H1 (cell line): ENCODE data around the gene DACH2. TPM values are rescaled to one million over a fixed set of nuclear protein-coding genes. Genes with fewer than 3 reads are reported as not detected.

Experiments used
- CTCF ChIA-PET: fragments of 300-600 bp; sonication (Branson Sonifier 250); formaldehyde crosslinking; loops from one replicate; lab custom pipeline; 2021; ENCODE audit not compliant: partially characterized antibody; lab: Charles Lee
- POLR2A ChIA-PET: fragments of 300-600 bp; sonication (Branson Sonifier 250); formaldehyde crosslinking; loops from one replicate; lab custom pipeline; 2021; ENCODE audit warnings: inconsistent platforms; ENCODE audit not compliant: partially characterized antibody; lab: Charles Lee
- DNase-seq, 2 experiments: peaks; one replicate each; pipeline versions ENCODE4 v3.0.0 to v3.0.0-alpha.2; 2010 to 2022; ENCODE audit warnings: low spot score in 2 of 2, low read depth in 1 of 2, mixed read lengths in 1 of 2
- FAIRE-seq: peaks from 2 replicates; lab custom pipeline; 2011; peaks lifted over from hg19 to GRCh38; lab: Jason Lieb, UNC
- H2AFZ ChIP-seq: 2 replicates; pipeline ENCODE4 v1.8.1; 2012; ENCODE audit warnings: low read length, inconsistent platforms
- H2AK5ac ChIP-seq: 2 replicates; pipeline ENCODE4 v1.6.1; 2013; ENCODE audit warnings: low read depth, low read length
- H2BK120ac ChIP-seq: replicated peaks from 2 replicates; pipeline ENCODE3; 2013; ENCODE audit warnings: low read depth, low read length, inconsistent platforms
- H2BK12ac ChIP-seq: 2 replicates; pipeline ENCODE4 v1.6.1; 2013; ENCODE audit warnings: low read depth, low read length
- H2BK15ac ChIP-seq: 2 replicates; pipeline ENCODE4 v1.6.1; 2013; ENCODE audit warnings: low read length
- H2BK20ac ChIP-seq: 2 replicates; pipeline ENCODE4 v1.6.1; 2013; ENCODE audit warnings: low read length
- H2BK5ac ChIP-seq: 2 replicates; pipeline ENCODE4 v1.6.1; 2013; ENCODE audit warnings: low read depth, low read length
- H3K14ac ChIP-seq: 2 replicates; pipeline ENCODE4 v1.6.1; 2013; ENCODE audit warnings: inconsistent platforms; ENCODE audit not compliant: insufficient read length
- H3K18ac ChIP-seq: 2 replicates; pipeline ENCODE4 v1.6.1; 2013; ENCODE audit warnings: low read length; ENCODE audit errors: extremely low read depth
- H3K23ac ChIP-seq: 2 replicates; pipeline ENCODE4 v1.6.1; 2013; ENCODE audit warnings: inconsistent platforms; ENCODE audit not compliant: insufficient read length
- H3K23me2 ChIP-seq: 2 replicates; pipeline ENCODE4 v1.6.1; 2013; ENCODE audit warnings: low read depth, low read length
- H3K27ac ChIP-seq: 2 replicates; pipeline ENCODE4 v1.6.1; 2011; ENCODE audit warnings: low read depth, low read length, inconsistent platforms
- H3K27me3 ChIP-seq, 4 experiments: replicated peaks in 1 of 4; 1 replicate in 1 of 4; 2 replicates in 3 of 4; pipeline versions ENCODE4 v1.6.1 to v1.8.1; 2011 to 2013; ENCODE audit warnings: low read length in 3 of 4, mild to moderate bottlenecking in 3 of 4, inconsistent platforms in 2 of 4, mixed read lengths in 2 of 4, moderate library complexity in 1 of 4; ENCODE audit not compliant: control insufficient read depth in 3 of 4, insufficient read depth in 3 of 4; ENCODE audit errors: extremely low read depth in 1 of 4
- H3K36me3 ChIP-seq, 4 experiments: 2 replicates each; pipeline versions ENCODE4 v1.6.1 to v1.8.1; 2011 to 2013; ENCODE audit warnings: mild to moderate bottlenecking in 4 of 4, low read length in 3 of 4, moderate library complexity in 2 of 4, control low read depth in 1 of 4, inconsistent platforms in 1 of 4; ENCODE audit not compliant: insufficient read depth in 4 of 4, control insufficient read depth in 2 of 4
- H3K4ac ChIP-seq: replicated peaks from 2 replicates; pipeline ENCODE3; 2013; ENCODE audit warnings: low read length, low read depth, mixed read lengths, inconsistent platforms; ENCODE audit not compliant: insufficient read length
- H3K4me1 ChIP-seq, 4 experiments: replicated peaks in 1 of 4; 1 replicate in 1 of 4; 2 replicates in 3 of 4; pipeline versions ENCODE4 v1.6.1 to v1.8.1; 2011 to 2013; ENCODE audit warnings: low read length in 3 of 4, inconsistent platforms in 2 of 4, mixed read lengths in 1 of 4; ENCODE audit not compliant: insufficient read depth in 4 of 4, control insufficient read depth in 3 of 4
- H3K4me2 ChIP-seq, 2 experiments: 2 replicates each; pipeline versions ENCODE4 v1.6.1 to v1.8.1; 2011 to 2013; ENCODE audit warnings: low read depth in 2 of 2, low read length in 2 of 2, control low read depth in 1 of 2, inconsistent platforms in 1 of 2, mild to moderate bottlenecking in 1 of 2; ENCODE audit not compliant: insufficient read depth in 1 of 2
- H3K4me3 ChIP-seq, 4 experiments: fragments of 200-600, 300-600 bp in 1 of 4; sonication (generic), shearing (Covaris generic), sonication (Bioruptor Twin) in 1 of 4; 2 replicates each; pipeline versions ENCODE4 v1.5.1 to v1.8.1; 2011 to 2016; ENCODE audit warnings: low read length in 4 of 4, low read depth in 3 of 4, control low read depth in 2 of 4, inconsistent platforms in 2 of 4, mild to moderate bottlenecking in 2 of 4, mixed read lengths in 1 of 4, moderate library complexity in 1 of 4; ENCODE audit not compliant: insufficient read depth in 2 of 4; ENCODE audit errors: extremely low read depth in 1 of 4
- H3K56ac ChIP-seq: replicated peaks from 2 replicates; pipeline ENCODE3; 2013; ENCODE audit warnings: low read depth, mild to moderate bottlenecking, mixed read lengths, low read length, inconsistent platforms; ENCODE audit not compliant: insufficient read length
- H3K79me1 ChIP-seq: 2 replicates; pipeline ENCODE4 v1.6.1; 2013; ENCODE audit warnings: low read depth, low read length, control low read depth
- H3K79me2 ChIP-seq, 2 experiments: 2 replicates each; pipeline versions ENCODE4 v1.6.1 to v1.8.1; 2012 to 2013; ENCODE audit warnings: low read length in 2 of 2, mild to moderate bottlenecking in 2 of 2, inconsistent platforms in 1 of 2; ENCODE audit not compliant: insufficient read depth in 2 of 2, control insufficient read depth in 1 of 2
- H3K9ac ChIP-seq, 4 experiments: replicated peaks in 1 of 4; 1 replicate in 1 of 4; 2 replicates in 3 of 4; pipeline versions ENCODE4 v1.6.1 to v1.8.1; 2011 to 2013; ENCODE audit warnings: low read depth in 3 of 4, low read length in 3 of 4, control low read depth in 2 of 4, mild to moderate bottlenecking in 2 of 4, moderate library complexity in 2 of 4, inconsistent platforms in 1 of 4; ENCODE audit errors: extremely low read depth in 1 of 4
- H3K9me3 ChIP-seq, 2 experiments: 2 replicates each; pipeline versions ENCODE4 v1.6.1 to v1.8.1; 2012 to 2013; ENCODE audit warnings: mild to moderate bottlenecking in 2 of 2, moderate library complexity in 2 of 2, control low read depth in 1 of 2, inconsistent platforms in 1 of 2, low read depth in 1 of 2, low read length in 1 of 2, mixed read lengths in 1 of 2; ENCODE audit not compliant: insufficient read depth in 2 of 2
- H4K20me1 ChIP-seq, 2 experiments: replicated peaks in 1 of 2; 2 replicates each; pipeline versions ENCODE3 to v1.8.1; 2011 to 2013; ENCODE audit warnings: inconsistent platforms in 2 of 2, low read length in 2 of 2, mild to moderate bottlenecking in 1 of 2; ENCODE audit not compliant: insufficient read depth in 2 of 2, control insufficient read depth in 1 of 2
- H4K5ac ChIP-seq: 2 replicates; pipeline ENCODE4 v1.6.1; 2013; ENCODE audit warnings: low read length, low read depth, mixed read lengths, inconsistent platforms; ENCODE audit not compliant: insufficient read length
- H4K8ac ChIP-seq: 2 replicates; pipeline ENCODE4 v1.8.0; 2013; ENCODE audit warnings: mild to moderate bottlenecking, moderate library complexity, low read length, inconsistent platforms; ENCODE audit not compliant: insufficient read depth; ENCODE audit errors: extremely low read depth
- H4K91ac ChIP-seq: replicated peaks from 2 replicates; pipeline ENCODE3; 2013; ENCODE audit warnings: low read length, mixed read lengths, inconsistent platforms; ENCODE audit not compliant: insufficient read length
- HDAC6 ChIP-seq: IDR thresholded peaks from one replicate; pipeline ENCODE4 v1.7.1; 2012; ENCODE audit warnings: low read depth, mild to moderate bottlenecking, inconsistent platforms, low read length, moderate library complexity
- RAD21 ChIP-seq, 2 experiments: IDR thresholded peaks in 1 of 2; conservative IDR thresholded peaks in 1 of 2; 2 replicates each; pipeline ENCODE4 v1.6.1; 2011; ENCODE audit warnings: low read depth in 2 of 2, low read length in 2 of 2, improper control_type of control experiment in 1 of 2, inconsistent platforms in 1 of 2, mild to moderate bottlenecking in 1 of 2, moderate library complexity in 1 of 2
- WGBS, 2 experiments: shearing (Covaris generic) in 1 of 2; methylation state at CpG; one replicate each; pipeline versions ENCODE4 v1.1.6 to v1.1.7; 2013 to 2015; ENCODE audit warnings: low lambda C conversion rate in 2 of 2, mixed read lengths in 2 of 2, inconsistent platforms in 1 of 2, low coverage in 1 of 2, missing lambda C conversion rate in 1 of 2; ENCODE audit not compliant: insufficient replicate concordance in 2 of 2, insufficient coverage in 1 of 2, insufficient read length in 1 of 2; ENCODE audit errors: extremely low coverage in 1 of 2, missing lambda C conversion rate in 1 of 2; 5-methylcytosine and 5-hydroxymethylcytosine counted together
- polyA plus RNA-seq, 7 experiments: library from polyadenylated mRNA; depleted of rRNA in 3 of 7; stranded (reverse) in 5 of 7; unstranded in 2 of 7; fragments of >200 nt in 5 of 7; fragments of 200-250 nt in 2 of 7; gene quantifications; 1 replicate in 5 of 7; 2 replicates in 1 of 7; 4 replicates in 1 of 7; pipeline versions ENCODE4 v1.2.1 to v1.2.3, GENCODE V29; 2011 to 2013; ENCODE audit warnings: missing spikeins in 2 of 7, mixed read lengths in 2 of 7
- total RNA-seq: library from RNA; stranded (reverse); fragmentation: NEBNext Ultra II Directional; extraction: Animal tissue kit (Norgen Biotek cat#: 25700); gene quantifications from 2 replicates; pipeline ENCODE4 v1.2.1, GENCODE V29; 2021
- TF ChIP-seq, protein P1 (sequence below): IDR thresholded peaks from 2 replicates; pipeline ENCODE4 v1.6.1; 2011; ENCODE audit warnings: low read depth, mild to moderate bottlenecking, low read length; ENCODE audit not compliant: insufficient read depth
- TF ChIP-seq, protein P2 (sequence below), 3 experiments: IDR thresholded peaks; 1 replicate in 2 of 3; 2 replicates in 1 of 3; pipeline versions ENCODE4 v1.5.1 to v1.6.1; 2011; ENCODE audit warnings: low read length in 3 of 3, mild to moderate bottlenecking in 3 of 3, inconsistent platforms in 2 of 3, low read depth in 1 of 3, moderate library complexity in 1 of 3; ENCODE audit not compliant: insufficient read depth in 1 of 3; ENCODE audit errors: control extremely low read depth in 1 of 3

DACH2 gene
- total and polyA plus RNA-seq, 2 of the 8 experiments (the other 6 are each of a cell fraction or from before 2014, with no cell fraction given), result 1.0 to 1.8 TPM

DNA sequence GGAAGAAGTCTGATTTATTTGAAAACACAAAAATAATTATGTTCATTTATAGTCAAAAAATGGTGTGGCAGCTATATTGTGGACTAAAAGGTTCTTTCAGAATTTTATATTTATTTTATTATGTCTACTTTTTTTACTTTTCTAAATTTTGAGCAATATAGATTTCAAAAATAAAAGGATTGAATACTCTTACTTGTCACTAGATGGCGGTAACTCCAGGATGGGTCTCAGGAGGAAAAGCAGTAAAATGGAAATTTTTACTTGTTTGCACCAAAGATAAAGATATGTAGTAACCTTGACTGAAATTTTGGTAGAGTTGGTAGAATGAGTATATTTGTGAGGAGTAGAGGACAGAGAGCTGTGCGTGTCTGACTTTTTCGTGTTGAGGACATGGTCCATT is 14.5 kb upstream of the DACH2 start:
- no peaks in the 10 kb centered on the region for H3K9me3 ChIP-seq
- H4K8ac ChIP-seq, result no peak overlapping the region
- H4K5ac ChIP-seq, result no peak overlapping the region
- ChIA-PET POLR2A (no interaction called here), CTCF (interaction anchor here (0.6 to 2.7 kb wide), 8 partner anchors 9 to 835 kb away, joined by 3 to 14 read pairs (median 3); no protein-coding TSS in a partner anchor)
- H2BK5ac ChIP-seq, result no peak overlapping the region
- H3K23ac ChIP-seq, result no peak overlapping the region
- DNase-seq (no peak), FAIRE-seq (peak; percentile 7)
- no peak overlapping the region for H3K4me2 ChIP-seq
- no peak overlapping the region for H2BK20ac ChIP-seq
- no peak overlapping the region for H3K9ac ChIP-seq
- H2BK12ac ChIP-seq, result no peak overlapping the region
- no peak overlapping the region for H3K18ac ChIP-seq
- H3K36me3 ChIP-seq, result no peaks in the 10 kb centered on the region
- H2AK5ac ChIP-seq, result no peak overlapping the region
- no peaks in the 10 kb centered on the region for H3K79me2 ChIP-seq
- no peak overlapping the region for H4K91ac ChIP-seq
- no peaks in the 10 kb centered on the region for H4K20me1 ChIP-seq
- TF ChIP-seq, protein P1, sequence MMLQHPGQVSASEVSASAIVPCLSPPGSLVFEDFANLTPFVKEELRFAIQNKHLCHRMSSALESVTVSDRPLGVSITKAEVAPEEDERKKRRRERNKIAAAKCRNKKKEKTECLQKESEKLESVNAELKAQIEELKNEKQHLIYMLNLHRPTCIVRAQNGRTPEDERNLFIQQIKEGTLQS, result no peak
- peak in 1 of 2 experiments; percentile 27; a peak in 2 of 4 replicates for TF ChIP-seq RAD21 (IDR thresholded peaks at IDR 0.05 in 1 of 2, conservative IDR thresholded peaks at IDR 0.05 in 1 of 2; ENCODE audit: low read depth in 2 of 2, low read length in 2 of 2)
- no peak for TF ChIP-seq HDAC6
- TF ChIP-seq, protein P2, sequence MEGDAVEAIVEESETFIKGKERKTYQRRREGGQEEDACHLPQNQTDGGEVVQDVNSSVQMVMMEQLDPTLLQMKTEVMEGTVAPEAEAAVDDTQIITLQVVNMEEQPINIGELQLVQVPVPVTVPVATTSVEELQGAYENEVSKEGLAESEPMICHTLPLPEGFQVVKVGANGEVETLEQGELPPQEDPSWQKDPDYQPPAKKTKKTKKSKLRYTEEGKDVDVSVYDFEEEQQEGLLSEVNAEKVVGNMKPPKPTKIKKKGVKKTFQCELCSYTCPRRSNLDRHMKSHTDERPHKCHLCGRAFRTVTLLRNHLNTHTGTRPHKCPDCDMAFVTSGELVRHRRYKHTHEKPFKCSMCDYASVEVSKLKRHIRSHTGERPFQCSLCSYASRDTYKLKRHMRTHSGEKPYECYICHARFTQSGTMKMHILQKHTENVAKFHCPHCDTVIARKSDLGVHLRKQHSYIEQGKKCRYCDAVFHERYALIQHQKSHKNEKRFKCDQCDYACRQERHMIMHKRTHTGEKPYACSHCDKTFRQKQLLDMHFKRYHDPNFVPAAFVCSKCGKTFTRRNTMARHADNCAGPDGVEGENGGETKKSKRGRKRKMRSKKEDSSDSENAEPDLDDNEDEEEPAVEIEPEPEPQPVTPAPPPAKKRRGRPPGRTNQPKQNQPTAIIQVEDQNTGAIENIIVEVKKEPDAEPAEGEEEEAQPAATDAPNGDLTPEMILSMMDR (IDR thresholded peaks at IDR 0.05; ENCODE audit: control extremely low read depth in 1 of 3, insufficient read depth in 1 of 3, low read depth in 1 of 3, low read length in 3 of 3), result peak in 1 of 3 experiments; percentile 7; a peak in 2 of 4 replicates
- no peak overlapping the region for H3K4ac ChIP-seq
- no peaks in the 10 kb centered on the region for H3K27me3 ChIP-seq
- no peak overlapping the region for H3K14ac ChIP-seq
- H3K4me1 ChIP-seq, result no peaks in the 10 kb centered on the region
- no peak overlapping the region for H2BK15ac ChIP-seq
- no peak overlapping the region for H2AFZ ChIP-seq
- H3K56ac ChIP-seq, result no peak overlapping the region
- 8% methylated on average over 3 of the region's 3 CpGs; no CpG with 5 or more reads in 1 of the 2 experiments for WGBS, 2 experiments
- no peak overlapping the region for H3K27ac ChIP-seq
- H3K4me3 ChIP-seq, result no peak overlapping the region
- no peaks in the 10 kb centered on the region for H3K23me2 ChIP-seq
- H3K79me1 ChIP-seq, result no peaks in the 10 kb centered on the region
- H2BK120ac ChIP-seq, result no peak overlapping the region
